HEK293 (cell line): ENCODE results near the gene OSCAR.

Experiments
- PBX3 ChIP-seq: sonication (generic); formaldehyde crosslinking; IDR thresholded peaks from 2 replicates; pipeline ENCODE4 v1.8.1; 2022; ENCODE audit warnings: mild to moderate bottlenecking, moderate library complexity, missing genetic modification reagents
- RBAK ChIP-seq: fragments of 450-650 bp; formaldehyde crosslinking; IDR thresholded peaks from 2 replicates; pipeline ENCODE4 v1.5.1; 2016; ENCODE audit warnings: missing biosample characterization, missing genetic modification characterization
- ZNF133 ChIP-seq: fragments of 450-650 bp; formaldehyde crosslinking; IDR thresholded peaks from 2 replicates; pipeline ENCODE4 v1.5.1; 2016; ENCODE audit warnings: missing biosample characterization, missing genetic modification characterization
- ZNF274 ChIP-seq, 2 experiments: fragments of 200-500 bp in 1 of 2; fragments of 450-650 bp in 1 of 2; sonication (Bioruptor generic) in 1 of 2; formaldehyde crosslinking in 1 of 2; IDR thresholded peaks; 2 replicates each; pipeline versions ENCODE4 v1.5.1 to v1.6.1; 2014 to 2016; ENCODE audit warnings: borderline replicate concordance in 1 of 2, inconsistent platforms in 1 of 2, low read length in 1 of 2, missing biosample characterization in 1 of 2, missing genetic modification characterization in 1 of 2
- ZNF549 ChIP-seq: fragments of 450-650 bp; IDR thresholded peaks from 2 replicates; pipeline ENCODE4 v1.5.1; 2018; ENCODE audit warnings: missing biosample characterization, missing genetic modification characterization, mild to moderate bottlenecking, inconsistent platforms, moderate library complexity
- TF ChIP-seq, protein P1 (sequence below): fragments of 450-650 bp; formaldehyde crosslinking; IDR thresholded peaks from 2 replicates; pipeline ENCODE4 v1.5.1; 2016; ENCODE audit warnings: missing biosample characterization, missing genetic modification characterization
- TF ChIP-seq, protein P2 (sequence below): fragments of 450-650 bp; formaldehyde crosslinking; conservative IDR thresholded peaks from 2 replicates; pipeline ENCODE4 v1.5.1; 2016; ENCODE audit warnings: low read depth, missing biosample characterization, missing genetic modification characterization

DNA sequence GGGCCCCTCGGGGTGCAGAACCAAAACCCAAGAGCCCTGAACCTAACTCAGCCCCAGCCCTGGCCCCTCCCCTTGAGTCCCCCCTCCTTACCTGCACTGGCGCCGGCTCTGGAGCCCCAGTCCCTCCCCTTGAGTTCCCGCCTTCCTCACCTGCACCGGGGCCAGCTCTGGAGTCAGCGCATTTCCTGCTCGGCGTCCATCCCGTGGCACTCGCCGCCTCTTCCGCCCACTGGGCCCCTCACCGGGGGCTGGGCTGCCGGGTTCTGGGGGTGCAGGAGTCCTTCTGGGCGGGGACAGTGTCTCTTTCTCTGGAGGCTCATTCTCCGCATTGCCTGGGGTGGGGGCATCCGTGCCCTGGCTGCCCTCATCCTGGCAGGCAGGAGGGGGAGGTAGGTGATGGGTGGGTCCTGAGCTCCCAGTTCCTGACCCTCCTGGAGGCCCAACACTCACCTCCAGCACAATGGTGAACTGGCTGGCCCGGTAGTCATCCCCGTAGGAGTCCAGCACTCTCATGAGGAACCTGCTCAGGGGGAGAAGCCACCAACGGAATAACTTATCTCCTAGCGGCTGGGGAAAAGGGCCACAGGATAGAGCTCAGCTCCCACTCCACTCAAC lies 7.4 kb upstream of the OSCAR start:
- TF ChIP-seq ZNF133 (tag by site-specific recombination) (no peak), ZNF549 (tag by site-specific recombination) (no peak), RBAK (tag by site-specific recombination) (no peak), ZNF274 (IDR thresholded peaks at IDR 0.05; ENCODE audit: low read length) (no peak), ZNF274 (tag by site-specific recombination; IDR thresholded peaks at IDR 0.05; ENCODE audit: borderline replicate concordance) (no peak), PBX3 (CRISPR knock-in tag) (no peak)
- TF ChIP-seq, protein P1, sequence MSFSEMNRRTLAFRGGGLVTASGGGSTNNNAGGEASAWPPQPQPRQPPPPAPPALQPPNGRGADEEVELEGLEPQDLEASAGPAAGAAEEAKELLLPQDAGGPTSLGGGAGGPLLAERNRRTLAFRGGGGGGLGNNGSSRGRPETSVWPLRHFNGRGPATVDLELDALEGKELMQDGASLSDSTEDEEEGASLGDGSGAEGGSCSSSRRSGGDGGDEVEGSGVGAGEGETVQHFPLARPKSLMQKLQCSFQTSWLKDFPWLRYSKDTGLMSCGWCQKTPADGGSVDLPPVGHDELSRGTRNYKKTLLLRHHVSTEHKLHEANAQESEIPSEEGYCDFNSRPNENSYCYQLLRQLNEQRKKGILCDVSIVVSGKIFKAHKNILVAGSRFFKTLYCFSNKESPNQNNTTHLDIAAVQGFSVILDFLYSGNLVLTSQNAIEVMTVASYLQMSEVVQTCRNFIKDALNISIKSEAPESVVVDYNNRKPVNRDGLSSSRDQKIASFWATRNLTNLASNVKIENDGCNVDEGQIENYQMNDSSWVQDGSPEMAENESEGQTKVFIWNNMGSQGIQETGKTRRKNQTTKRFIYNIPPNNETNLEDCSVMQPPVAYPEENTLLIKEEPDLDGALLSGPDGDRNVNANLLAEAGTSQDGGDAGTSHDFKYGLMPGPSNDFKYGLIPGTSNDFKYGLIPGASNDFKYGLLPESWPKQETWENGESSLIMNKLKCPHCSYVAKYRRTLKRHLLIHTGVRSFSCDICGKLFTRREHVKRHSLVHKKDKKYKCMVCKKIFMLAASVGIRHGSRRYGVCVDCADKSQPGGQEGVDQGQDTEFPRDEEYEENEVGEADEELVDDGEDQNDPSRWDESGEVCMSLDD (tag by site-specific recombination): no peak
- TF ChIP-seq, protein P2, sequence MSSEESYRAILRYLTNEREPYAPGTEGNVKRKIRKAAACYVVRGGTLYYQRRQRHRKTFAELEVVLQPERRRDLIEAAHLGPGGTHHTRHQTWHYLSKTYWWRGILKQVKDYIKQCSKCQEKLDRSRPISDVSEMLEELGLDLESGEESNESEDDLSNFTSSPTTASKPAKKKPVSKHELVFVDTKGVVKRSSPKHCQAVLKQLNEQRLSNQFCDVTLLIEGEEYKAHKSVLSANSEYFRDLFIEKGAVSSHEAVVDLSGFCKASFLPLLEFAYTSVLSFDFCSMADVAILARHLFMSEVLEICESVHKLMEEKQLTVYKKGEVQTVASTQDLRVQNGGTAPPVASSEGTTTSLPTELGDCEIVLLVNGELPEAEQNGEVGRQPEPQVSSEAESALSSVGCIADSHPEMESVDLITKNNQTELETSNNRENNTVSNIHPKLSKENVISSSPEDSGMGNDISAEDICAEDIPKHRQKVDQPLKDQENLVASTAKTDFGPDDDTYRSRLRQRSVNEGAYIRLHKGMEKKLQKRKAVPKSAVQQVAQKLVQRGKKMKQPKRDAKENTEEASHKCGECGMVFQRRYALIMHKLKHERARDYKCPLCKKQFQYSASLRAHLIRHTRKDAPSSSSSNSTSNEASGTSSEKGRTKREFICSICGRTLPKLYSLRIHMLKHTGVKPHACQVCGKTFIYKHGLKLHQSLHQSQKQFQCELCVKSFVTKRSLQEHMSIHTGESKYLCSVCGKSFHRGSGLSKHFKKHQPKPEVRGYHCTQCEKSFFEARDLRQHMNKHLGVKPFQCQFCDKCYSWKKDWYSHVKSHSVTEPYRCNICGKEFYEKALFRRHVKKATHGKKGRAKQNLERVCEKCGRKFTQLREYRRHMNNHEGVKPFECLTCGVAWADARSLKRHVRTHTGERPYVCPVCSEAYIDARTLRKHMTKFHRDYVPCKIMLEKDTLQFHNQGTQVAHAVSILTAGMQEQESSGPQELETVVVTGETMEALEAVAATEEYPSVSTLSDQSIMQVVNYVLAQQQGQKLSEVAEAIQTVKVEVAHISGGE (tag by site-specific recombination): no peak
